GM12865 (cell line): ENCODE results near the gene RPL10A.

Experiments
- DNase-seq: peaks from one replicate; pipeline ENCODE4 v3.0.0; 2010; ENCODE audit warnings: low read depth
- H3K4me3 ChIP-seq: 2 replicates; pipeline ENCODE4 v1.5.1; 2011; ENCODE audit warnings: mild to moderate bottlenecking, low read depth, low read length, control low read depth
- TF ChIP-seq, protein P1 (sequence below): IDR thresholded peaks from 2 replicates; pipeline ENCODE4 v1.5.1; 2011; ENCODE audit warnings: low read length, control low read depth, low read depth, inconsistent platforms; ENCODE audit not compliant: insufficient read depth; ENCODE audit errors: missing control alignments

Gene RPL10A

DNA sequence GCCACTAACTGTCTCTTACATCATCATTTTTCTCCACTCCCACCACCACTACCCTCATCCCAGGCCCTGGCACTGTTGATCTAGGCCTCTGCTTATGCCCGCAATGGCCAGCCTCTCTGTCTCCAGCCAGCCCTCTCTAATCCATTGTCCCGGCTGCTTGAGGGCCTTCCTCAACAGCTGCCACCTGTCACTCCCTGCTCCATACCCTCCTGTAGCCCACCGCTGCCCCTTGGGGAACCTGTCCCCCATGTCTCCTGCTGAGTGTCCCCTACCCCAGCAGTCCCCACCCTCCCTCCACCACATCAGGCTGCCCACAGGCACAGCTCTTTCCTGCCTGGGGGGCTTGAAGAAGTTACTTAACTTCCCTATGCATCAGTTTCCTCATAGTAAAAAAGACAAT is 15.3 kb downstream of the RPL10A start:
- no peak for DNase-seq
- TF ChIP-seq, protein P1, sequence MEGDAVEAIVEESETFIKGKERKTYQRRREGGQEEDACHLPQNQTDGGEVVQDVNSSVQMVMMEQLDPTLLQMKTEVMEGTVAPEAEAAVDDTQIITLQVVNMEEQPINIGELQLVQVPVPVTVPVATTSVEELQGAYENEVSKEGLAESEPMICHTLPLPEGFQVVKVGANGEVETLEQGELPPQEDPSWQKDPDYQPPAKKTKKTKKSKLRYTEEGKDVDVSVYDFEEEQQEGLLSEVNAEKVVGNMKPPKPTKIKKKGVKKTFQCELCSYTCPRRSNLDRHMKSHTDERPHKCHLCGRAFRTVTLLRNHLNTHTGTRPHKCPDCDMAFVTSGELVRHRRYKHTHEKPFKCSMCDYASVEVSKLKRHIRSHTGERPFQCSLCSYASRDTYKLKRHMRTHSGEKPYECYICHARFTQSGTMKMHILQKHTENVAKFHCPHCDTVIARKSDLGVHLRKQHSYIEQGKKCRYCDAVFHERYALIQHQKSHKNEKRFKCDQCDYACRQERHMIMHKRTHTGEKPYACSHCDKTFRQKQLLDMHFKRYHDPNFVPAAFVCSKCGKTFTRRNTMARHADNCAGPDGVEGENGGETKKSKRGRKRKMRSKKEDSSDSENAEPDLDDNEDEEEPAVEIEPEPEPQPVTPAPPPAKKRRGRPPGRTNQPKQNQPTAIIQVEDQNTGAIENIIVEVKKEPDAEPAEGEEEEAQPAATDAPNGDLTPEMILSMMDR: no peak

DNA sequence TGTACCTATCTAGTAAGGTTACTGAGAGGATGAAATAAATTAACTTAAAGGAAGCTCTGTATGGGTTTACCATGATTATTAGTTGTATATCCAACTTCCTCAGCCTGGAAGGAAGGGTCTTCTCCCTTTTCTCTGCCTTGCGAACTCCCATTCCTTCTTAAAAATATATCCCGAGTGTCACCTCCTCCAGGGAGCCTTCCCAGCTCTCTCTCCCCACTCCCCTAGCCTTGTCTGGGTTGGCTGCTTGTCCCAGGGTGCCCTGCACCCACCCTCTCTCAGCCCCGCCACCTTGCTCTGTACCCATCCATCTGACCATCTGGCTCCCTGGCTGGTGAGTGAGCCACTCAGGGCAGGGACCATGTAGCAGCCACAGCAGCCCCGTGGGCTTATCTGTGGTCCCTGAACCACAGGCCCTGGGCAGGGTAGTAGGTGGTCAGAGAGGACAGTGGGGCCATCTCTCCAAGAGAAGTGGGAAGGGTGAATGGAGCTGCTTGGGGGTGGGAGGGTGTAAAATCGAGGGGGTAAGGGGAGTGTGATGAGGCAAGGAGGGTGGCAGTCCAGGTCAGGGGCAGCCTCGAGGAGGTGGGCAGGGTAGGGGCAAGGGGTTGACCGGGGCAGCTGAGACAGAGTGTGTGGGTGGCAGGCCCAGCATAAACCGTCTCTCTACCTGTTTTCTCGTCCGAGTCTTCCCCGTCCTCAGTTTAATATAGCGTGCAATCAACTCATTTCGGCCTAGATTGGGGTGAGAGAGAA is 15.9 kb downstream of the RPL10A start:
- DNase-seq: no peak
- TF ChIP-seq, protein P1: no peak
- H3K4me3 ChIP-seq: no peak overlapping the region

More for the DNA sequence above, 15.3 kb downstream of the RPL10A start:
- H3K4me3 ChIP-seq: no peak overlapping the region

DNA sequence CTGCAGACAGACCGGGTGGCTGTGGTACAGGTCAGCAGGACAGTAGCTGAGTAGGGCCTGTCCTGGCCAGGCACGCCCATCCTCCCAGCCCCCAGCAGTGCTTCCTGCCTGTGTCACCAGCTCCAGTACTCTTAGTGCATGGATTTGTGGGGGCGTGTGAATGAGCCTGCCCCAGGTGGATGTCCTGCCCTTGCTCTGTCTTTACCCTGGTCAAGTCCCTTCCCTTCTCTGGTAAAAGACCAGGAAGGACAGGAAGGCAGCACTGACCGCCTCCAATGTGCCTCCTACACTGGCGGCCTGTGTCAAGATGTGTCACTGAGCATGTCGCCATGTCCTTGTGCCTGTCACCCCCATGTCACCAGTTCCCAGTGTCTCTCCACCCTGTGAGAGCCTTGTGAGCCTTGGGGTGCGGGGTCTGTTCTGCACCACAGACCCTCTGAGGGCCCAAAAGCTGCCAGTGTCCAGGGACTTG is 16.8 kb downstream of the RPL10A start:
- no peak for DNase-seq

DNA sequence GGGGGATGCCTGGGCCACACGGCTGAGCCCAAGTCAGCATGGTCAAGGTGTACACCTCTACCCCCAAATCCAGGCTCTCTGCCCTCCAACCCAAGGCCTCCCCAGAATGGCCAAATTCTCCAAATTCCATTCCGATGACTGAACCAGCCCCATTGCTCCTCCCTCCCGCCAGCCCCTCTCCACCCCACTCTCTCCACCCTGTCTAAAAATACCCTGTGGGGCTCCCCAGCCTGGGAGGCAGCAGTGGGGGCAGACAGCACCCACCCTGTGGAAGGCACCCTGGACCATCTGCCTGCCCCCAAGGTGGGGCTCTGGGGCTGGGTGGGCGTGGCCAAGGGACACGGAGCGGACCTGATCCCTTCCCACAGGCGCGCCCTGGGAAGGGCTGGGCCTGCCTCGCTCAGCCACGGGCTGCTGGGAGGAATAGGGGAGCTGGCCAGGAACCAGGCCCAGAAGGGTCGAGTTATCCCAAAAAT is 17.2 kb downstream of the RPL10A start:
- no peak overlapping the region for H3K4me3 ChIP-seq
- DNase-seq: no peak
- TF ChIP-seq, protein P1: no peak

More for the DNA sequence above, 16.8 kb downstream of the RPL10A start:
- TF ChIP-seq, protein P1: no peak
- H3K4me3 ChIP-seq: no peak overlapping the region

DNA sequence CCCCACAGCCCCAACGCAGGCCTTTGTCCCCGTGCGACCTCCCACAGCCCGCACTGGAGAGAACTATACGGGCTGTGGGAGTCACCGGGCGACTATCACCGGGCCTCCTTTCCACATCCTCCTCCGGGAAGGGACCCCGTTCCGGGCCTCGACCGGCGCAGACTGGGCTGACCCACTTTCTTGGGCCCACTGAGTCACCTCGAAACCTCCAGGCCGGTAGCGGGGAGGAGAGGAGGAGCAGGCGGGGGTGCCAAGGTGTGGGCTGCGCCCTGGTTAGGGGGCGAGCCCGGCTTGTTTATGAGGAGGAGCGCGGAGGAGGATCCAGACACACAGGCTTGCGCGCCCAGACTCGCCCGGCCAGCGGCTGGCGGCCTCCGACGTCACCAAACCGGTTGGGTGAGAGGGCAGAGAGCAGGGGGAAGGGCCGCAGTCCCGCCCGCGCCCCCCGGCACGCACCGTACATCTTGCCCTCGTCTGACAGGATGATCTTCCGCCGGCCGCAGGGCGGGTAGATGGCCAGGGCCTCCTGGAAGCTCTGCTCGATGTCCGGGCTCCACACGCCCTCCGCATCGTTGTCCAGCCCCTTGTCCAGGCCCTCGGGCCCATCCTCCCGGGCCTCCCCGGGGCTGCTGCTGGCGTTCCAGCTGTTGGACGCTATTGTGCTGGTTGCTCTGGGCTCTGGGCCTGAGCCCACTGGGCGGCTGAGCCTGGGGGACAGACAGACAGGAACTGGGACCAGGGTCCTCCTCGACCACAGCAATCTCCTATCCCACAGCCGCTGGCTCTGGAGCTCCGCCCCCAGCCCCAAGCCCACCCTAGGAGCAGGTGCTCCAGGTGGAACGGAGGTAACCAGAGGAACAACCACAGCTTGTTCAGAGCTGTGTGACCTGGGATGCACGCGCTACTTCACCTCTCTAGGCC is 18.1 kb downstream of the RPL10A start:
- no peak overlapping the region for H3K4me3 ChIP-seq
- TF ChIP-seq, protein P1: no peak
- no peak for DNase-seq

DNA sequence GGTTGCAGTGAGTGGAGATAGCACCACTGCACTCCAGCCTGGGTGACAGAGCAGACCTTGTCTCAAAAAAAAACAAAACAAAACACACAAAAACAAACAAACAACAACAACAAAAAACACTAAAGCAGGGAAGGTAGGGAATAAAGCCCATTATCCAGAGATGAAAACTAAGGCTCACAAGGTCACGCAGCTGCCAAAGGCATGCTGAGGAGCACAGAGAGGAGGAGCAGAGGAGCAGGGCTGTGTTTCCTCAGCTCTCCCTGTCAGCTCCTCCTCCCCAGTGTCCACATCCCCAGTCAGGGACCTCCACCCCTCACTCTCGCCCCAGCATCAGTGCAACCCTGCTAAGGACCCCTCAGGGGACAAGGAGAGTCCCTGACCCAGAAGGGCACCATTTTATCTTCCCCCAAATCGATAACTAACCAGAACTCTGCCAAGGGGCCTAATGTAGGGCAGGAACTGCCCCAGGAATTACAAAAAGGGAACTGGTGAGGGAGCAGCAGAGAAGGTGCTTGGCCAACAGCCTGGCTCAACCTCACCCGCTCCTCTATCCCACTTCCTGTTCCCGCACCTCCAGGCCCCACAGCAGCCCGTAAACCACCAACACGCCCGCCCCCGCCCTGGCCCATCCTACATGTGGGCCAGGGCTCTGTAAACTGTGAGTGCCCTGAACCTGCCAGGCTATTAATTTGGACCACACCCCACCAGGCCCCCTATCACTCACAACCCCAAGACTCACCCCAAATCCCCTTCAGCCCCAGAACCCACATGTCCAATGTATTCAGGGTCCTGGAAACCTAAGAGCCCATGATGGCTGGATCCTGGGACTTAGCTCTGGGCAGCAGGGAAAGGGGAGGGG is 19.7 kb downstream of the RPL10A start:
- TF ChIP-seq, protein P1: no peak
- no peak for DNase-seq
- H3K4me3 ChIP-seq: no peak overlapping the region
